GM10266 (cell line): Measurements from ENCODE around the gene FRMD7.
"Not testable (repeated sequence)": the region's sequence is repeated elsewhere in the genome, so short reads cannot be mapped to it uniquely, and the experiment has no call there.

Source experiments
- DNase-seq: peaks from one replicate; pipeline ENCODE4 v3.0.0; 2012; ENCODE audit errors: extremely low spot score
- CTCF ChIP-seq: IDR thresholded peaks from 2 replicates; pipeline ENCODE4 v1.5.1; 2012; ENCODE audit warnings: mild to moderate bottlenecking, low read depth; ENCODE audit not compliant: control insufficient read depth, insufficient read depth; ENCODE audit errors: missing control alignments

Gene FRMD7

GRCh38 chrX:132118358-132118757 is 9.5 kb downstream of the FRMD7 start:
- TF ChIP-seq CTCF: no peak
- no peak for DNase-seq

GRCh38 chrX:132115792-132116191 is 12.0 kb downstream of the FRMD7 start:
- no peak for DNase-seq
- TF ChIP-seq CTCF: no peak

GRCh38 chrX:132114607-132115006 is 13.2 kb downstream of the FRMD7 start:
- TF ChIP-seq CTCF: no peak
- no peak for DNase-seq

- no peak for TF ChIP-seq CTCF
Observed at GRCh38 chrX:132107291-132107690, 20.5 kb downstream of the FRMD7 start.

GRCh38 chrX:132101799-132102198 is 26.0 kb downstream of the FRMD7 start:
- no peak for TF ChIP-seq CTCF

More at GRCh38 chrX:132107291-132107690, 20.5 kb downstream of the FRMD7 start:
- DNase-seq: no peak

GRCh38 chrX:132101206-132101605 is 26.6 kb downstream of the FRMD7 start:
- no peak for DNase-seq
- no peak for TF ChIP-seq CTCF

More at GRCh38 chrX:132101799-132102198, 26.0 kb downstream of the FRMD7 start:
- DNase-seq: no peak

- DNase-seq: not testable (repeated sequence)
Observed at GRCh38 chrX:132098704-132099103, 29.1 kb downstream of the FRMD7 start.

GRCh38 chrX:132094164-132094563 is 33.7 kb downstream of the FRMD7 start:
- no peak for TF ChIP-seq CTCF
- DNase-seq: no peak
